Activated naive CD4-positive, alpha-beta T cell treated with Interleukin-2 at 50 U/mL for 16 hours (primary cell): ENCODE results near the gene SIT1.
"Not testable (repeated sequence)": the region's sequence is repeated elsewhere in the genome, so short reads cannot be mapped to it uniquely, and the experiment has no call there.

Experiments used
- DNase-seq: peaks from one replicate; pipeline ENCODE4 v3.0.0-alpha.2; 2020

SIT1 gene

GRCh38 chr9:35635730-35636129, 15.0 kb downstream of the SIT1 start:
- DNase-seq: no peak

DNA sequence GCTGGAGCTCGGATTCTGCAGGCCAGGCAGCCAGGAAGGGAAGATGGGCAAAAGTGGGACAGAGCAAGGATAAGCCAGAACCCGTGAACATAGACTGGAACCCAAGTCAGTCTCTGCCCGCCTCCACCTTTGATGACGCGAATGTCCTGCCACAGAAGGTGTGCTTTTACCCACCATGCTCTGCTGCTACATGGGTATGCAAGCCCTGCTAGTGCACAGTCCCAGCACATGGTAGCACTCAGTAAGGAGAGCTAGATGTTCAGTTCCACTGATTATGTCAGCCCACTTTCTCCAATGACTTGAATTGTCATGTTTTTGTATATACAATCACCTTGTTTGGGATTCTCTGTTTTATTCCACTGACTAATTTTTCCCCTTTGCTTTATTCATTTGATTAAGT, 21.1 kb downstream of the SIT1 start:
- DNase-seq: no peak

DNA sequence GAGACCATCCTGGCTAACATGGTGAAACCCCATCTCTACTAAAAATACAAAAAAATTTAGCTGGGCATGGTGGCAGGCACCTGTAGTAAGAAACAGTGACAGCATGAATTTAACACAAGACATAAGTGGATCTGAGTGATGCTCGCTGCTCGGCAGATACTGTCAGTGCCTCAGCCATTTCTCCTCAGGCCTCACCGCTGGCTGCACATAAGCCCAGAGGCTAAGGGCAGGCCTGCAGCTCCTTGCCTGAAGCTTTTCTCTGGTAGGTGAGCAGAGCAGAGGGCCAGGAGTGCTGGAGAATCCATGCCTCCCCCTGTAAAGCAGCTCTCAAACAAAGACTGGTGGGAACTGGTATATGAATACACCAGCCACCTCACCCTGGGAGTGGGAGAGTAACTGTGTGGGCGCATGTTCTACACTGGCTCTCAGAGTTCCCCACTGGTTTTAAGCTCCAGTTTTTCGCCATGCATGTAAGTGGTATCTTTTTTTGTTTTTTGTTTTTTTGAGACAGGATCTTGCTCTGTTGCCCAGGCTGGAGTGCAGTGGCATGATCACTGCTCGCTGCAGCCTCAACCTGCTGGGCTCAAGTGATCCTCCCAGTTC, 22.2 kb downstream of the SIT1 start:
- DNase-seq: no peak

DNA sequence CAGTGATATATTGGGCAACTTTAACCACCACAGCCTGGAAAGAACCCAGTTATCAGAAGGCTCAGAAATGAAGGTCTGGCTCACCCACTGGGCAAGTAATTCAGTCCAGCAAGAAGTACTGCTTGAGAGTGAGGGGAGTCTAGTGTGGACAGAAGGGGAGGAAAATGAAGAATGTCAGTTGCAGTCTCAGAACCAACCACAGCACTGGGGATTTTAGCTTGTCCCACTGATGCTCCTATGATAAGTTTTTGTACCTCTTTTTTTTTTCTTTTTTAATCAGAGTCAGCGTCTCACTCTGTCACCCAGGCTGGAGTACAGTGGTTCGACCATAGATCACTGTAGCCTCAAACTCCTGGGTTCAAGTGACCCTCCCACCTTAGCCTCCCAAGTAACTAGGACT, 23.2 kb downstream of the SIT1 start:
- no peak for DNase-seq

DNA sequence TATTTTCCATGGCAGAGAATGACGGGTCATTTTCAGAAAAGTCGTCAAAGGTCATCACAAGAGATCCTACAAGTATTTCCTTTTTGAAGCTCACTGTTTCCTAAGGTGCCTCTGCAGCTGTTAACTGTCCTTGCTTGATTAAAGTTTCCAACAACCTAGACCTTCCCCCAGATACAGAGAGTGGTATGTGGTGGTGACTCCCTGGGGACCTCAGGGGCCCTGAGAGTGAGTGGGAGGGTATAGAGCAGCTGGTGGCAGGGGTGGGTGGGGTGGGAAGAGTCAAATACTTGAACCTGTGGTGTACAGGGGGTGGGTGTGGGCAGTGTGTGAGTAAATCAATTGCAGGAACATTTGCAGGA, 31.0 kb downstream of the SIT1 start:
- peak; percentile 49 for DNase-seq

GRCh38 chr9:35618854-35619799, 31.6 kb downstream of the SIT1 start:
- peak; percentile 41 for DNase-seq

GRCh38 chr9:35618325-35618727, 32.4 kb downstream of the SIT1 start, which contains the start of gene CD72:
TSS of gene CD72 (minus strand) at chr9:35618413. CDS start at chr9:35618303, 110 bp downstream.
- DNase-seq: no peak

DNA sequence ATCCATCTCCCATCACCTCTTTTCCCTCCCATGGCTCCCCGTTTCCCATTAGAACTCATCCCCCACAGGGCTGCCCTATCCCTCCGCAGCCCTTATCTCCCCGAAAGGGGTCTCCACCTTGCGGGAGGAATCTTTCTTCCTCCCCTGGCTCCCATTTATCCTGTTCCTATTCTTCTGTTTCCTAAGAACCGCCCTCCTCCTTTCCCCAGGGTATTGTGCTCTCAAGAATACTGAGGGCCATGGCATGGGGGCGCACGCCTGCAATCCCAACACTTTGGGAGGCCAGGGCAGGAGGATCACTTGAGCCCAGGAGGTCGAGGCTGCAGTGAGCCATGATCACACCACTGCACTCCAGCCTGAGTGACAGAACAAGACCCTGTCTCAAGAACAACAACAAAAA, 33.2 kb downstream of the SIT1 start:
- no peak for DNase-seq

- peak; percentile 68 for DNase-seq
Observed at GRCh38 chr9:35616681-35617459, 33.9 kb downstream of the SIT1 start.

DNA sequence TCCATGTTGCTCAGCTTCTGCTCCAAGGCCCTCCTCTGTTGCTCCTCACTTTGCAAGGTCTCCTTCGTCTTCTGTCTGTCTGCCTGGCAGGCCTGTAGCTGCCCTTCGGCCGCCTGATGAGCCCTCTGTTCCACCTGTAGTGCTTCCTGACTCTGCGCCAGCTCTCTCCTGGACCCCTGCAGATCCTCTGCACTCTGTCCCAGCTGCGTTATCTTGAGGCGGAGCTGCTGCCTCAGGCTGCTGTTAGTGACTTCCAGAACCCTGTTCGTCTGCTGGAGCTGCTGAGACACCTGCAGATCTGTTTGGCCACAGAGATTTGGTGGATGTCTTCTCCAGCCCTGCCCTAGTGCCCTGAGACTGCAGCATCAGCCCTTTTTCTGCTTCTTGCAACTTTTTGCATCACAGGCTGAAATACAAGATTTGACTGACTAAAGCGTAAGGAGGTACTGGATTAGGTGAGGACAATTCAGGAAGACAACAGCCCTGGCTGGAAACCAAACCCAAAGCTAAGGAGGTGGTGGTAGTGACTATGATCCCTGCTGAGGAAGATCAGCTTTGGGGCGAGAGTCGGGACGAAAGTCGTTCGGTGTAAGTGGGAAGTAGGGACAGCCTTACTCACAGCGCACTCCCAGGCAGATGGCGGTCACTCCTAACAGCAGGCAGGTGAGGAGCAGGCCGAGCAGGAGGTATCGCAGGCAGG, 34.6 kb downstream of the SIT1 start:
- DNase-seq: no peak

- DNase-seq: no peak
Observed at GRCh38 chr9:35612843-35613242, 37.9 kb downstream of the SIT1 start.

- DNase-seq: not testable (repeated sequence)
Observed at GRCh38 chr9:35612066-35612465, 38.7 kb downstream of the SIT1 start.

DNA sequence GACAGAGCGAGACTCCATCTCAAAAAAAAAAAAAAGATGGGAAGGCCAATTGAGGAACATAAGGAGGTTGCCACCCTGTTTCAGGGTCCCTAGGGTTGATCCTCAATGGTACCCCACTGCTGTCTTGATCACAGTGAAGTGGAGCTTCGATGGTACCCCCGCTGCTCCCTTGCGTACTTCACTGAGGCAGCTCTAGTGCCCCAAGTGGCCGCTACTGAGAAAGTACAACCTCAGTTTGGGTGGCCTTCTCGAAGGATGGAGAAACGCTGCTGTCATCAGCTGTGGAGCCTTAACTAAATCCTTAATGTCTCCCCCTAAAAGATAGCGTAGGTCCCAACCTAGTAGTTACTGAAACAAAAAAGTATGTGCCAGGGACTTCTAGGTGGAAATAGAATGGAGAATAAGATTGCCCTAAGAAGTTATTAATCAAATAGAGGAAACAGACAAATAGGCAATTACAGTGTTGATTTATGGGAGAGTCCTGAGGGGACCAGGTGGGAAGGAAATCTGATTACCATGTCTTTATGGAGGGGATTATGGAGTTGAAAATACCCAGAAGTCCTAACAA, 39.4 kb downstream of the SIT1 start:
- DNase-seq: peak; percentile 69

DNA sequence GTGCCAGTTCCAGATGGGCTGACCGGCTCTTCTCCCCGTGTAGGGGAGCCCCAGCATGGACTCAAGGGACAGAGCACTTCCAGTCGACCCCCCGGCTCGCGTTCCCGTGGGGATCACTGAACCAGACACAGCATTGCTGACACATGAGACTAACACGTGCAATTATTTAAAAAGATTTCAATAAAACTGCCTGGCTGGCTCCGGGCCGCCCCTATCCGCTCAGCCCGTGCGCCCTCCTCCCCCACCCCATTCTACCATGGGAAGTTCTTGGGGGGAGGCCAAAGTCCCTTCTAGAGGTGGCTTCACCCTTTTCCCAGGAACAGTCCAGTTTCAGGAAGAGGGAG, 40.9 kb downstream of the SIT1 start:
- no peak for DNase-seq

DNA sequence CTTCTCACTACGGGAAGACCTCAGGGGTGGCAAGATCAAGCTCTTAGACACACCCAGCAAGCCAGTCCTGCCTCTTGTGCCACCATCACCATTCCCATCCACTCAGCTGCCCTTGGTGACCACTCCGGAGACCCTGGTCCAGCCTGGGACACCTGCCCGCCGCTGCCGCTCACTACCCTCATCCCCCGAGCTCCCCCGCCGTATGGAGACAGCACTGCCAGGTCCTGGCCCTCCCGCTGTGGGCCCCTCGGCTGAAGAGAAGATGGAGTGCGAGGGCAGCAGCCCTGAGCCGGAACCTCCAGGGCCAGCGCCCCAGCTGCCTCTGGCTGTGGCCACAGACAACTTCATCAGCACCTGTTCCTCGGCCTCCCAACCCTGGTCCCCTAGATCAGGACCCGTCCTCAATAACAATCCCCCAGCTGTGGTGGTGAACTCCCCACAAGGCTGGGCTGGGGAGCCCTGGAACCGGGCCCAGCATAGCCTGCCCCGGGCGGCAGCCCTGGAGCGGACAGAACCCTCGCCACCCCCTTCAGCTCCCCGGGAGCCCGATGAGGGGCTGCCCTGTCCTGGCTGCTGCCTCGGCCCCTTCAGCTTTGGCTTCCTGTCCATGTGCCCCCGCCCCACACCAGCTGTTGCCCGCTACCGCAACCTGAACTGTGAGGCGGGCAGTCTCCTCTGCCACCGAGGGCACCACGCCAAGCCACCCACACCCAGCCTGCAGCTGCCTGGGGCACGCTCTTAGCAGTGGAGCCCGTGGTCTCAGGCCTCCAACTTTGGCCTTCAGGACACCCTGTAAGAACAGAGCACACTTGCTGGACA, 41.5 kb downstream of the SIT1 start:
- DNase-seq: no peak

DNA sequence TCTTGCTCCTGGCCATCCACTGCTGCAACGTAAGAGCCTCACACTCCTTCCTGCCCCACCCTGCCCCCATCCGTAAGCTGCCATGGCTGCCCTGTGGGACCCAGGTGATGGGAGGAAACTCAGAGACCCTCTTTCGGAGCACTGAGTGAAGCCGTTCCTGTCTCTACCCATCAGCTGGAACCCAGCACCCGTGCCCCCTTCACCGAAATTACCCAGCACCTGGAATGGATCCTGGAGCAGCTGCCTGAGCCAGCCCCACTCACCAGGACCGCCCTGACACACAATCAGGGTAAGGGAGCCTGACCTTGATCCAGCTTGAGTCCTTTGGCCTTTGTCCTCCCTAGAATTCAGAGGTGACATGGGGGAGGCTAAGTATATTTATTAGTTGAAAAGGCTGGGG, 42.5 kb downstream of the SIT1 start:
- DNase-seq: no peak

- no peak for DNase-seq
Observed at GRCh38 chr9:35606726-35607125, 44.0 kb downstream of the SIT1 start.

GRCh38 chr9:35606138-35606504, 44.6 kb downstream of the SIT1 start:
- no peak for DNase-seq

DNA sequence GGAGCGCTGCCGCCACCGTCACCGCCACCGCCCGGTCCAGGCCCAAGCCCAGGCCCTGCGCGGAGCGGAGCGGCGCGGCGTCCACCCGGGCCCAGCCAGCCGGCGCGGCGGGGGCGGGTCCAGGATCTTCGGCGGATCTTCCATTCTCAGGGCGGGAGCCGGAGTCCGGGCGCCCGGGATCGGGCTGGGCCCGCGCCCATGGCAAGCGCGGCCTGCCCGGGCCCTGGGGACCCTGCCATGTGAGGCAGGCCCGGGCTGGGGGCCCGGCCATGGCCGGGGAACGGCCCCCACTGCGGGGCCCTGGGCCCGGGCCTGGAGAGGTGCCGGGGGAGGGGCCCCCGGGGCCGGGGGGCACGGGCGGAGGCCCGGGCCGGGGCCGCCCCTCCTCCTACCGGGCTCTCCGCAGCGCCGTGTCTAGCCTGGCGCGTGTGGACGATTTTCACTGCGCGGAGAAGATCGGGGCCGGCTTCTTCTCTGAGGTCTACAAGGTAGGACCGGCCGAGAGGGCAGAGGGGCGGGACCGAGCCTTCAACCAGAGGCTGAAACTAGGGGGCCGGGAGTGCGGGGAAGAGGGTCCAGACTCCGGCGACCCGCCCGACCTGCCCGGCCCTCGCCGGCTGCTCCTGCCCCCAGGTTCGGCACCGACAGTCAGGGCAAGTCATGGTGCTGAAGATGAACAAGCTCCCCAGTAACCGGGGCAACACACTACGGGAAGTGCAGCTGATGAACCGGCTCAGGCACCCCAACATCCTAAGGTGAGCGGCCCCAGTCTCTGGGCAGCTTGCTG, 45.2 kb downstream of the SIT1 start:
- peak; percentile 38 for DNase-seq

- DNase-seq: peak; percentile 87
Observed at GRCh38 chr9:35604578-35605350, 46.0 kb downstream of the SIT1 start, which contains the start of gene TESK1. TSS of gene TESK1 (plus strand) at chr9:35605262. CDS start at chr9:35605620, 358 bp downstream.
